Lower lobe of right lung (tissue), 2 donors: ENCODE results near the gene HTT. TPM values are rescaled to one million over a fixed set of nuclear protein-coding genes. Genes with fewer than 3 reads are reported as not detected.
A peak's percentile ranks its signal among the peaks of the same experiment; 100 is the strongest.

Source experiments
- ATAC-seq, 2 donors: fragments of 200-7000 bp; cut with Tn5 transposase; one replicate each; pipeline ENCODE4 v1.9.1; 2020 to 2022; ENCODE audit warnings: mild to moderate bottlenecking in 2 of 2, moderate library complexity in 2 of 2
- DNase-seq: peaks from one replicate; pipeline ENCODE4 v3.0.0-alpha.2; 2020
- H3K27ac ChIP-seq: fragments of 200-600 bp; one replicate; pipeline ENCODE4 v1.8.0; 2022
- H3K27me3 ChIP-seq: fragments of 200-600 bp; one replicate; pipeline ENCODE4 v1.8.0; 2022; ENCODE audit warnings: low read depth
- H3K36me3 ChIP-seq: fragments of 200-600 bp; one replicate; pipeline ENCODE4 v1.8.0; 2022; ENCODE audit warnings: mild to moderate bottlenecking
- H3K4me1 ChIP-seq: fragments of 200-600 bp; one replicate; pipeline ENCODE4 v1.8.0; 2022
- H3K4me3 ChIP-seq: fragments of 200-600 bp; one replicate; pipeline ENCODE4 v1.8.0; 2022; ENCODE audit warnings: mild to moderate bottlenecking
- H3K9me3 ChIP-seq: fragments of 200-600 bp; one replicate; pipeline ENCODE4 v1.8.0; 2022
- CTCF ChIP-seq: fragments of 200-600 bp; IDR thresholded peaks from one replicate; pipeline ENCODE4 v1.8.0; 2022; ENCODE audit warnings: antibody characterized with exemption, mild to moderate bottlenecking
- intact Hi-C: fragments of 100-400 bp; cut with DNase I; formaldehyde crosslinking; loops from one replicate; pipeline ENCODE4 v1.11.0; 2022
- long read RNA-seq: library from polyadenylated mRNA; unstranded; transcript quantifications from one replicate; pipeline ENCODE4 v2.0.0, GENCODE V29; 2021
- total RNA-seq: library from RNA; stranded (reverse); fragmentation: NEBNext Ultra II Directional; extraction: Animal tissue kit (Norgen Biotek cat#: 25700); gene quantifications from one replicate; pipeline ENCODE4 v1.2.1, GENCODE V29; 2021
- donor health status: DM: no; HTN: yes; CAD: no; lungs with severe emphysema.

HTT gene
- 73.1 TPM for total RNA-seq
- long read RNA-seq, partial matches to known transcripts = 29 of 72 reads
- long read RNA-seq, other reads (novel, unspliced or antisense) = 43 of 72 reads

GRCh38 chr4:3074078-3074845 lies at the start of gene HTT, which contains the start of gene HTT-AS:
Gene HTT, plus strand, starts transcription at chr4:3074681. Its CDS starts 145 bp downstream, at chr4:3074826.
Gene HTT-AS, minus strand, starts transcription at chr4:3074538.
- peak; percentile 15 for TF ChIP-seq CTCF
- Histone ChIP-seq H3K36me3 (no peaks in the 10 kb centered on the region), H3K4me1 (peaks cover 20% of the 10 kb centered on the region), H3K4me3 (peak within 1 kb of the TSS; percentile 90), H3K27ac (peak within 1 kb of the TSS; percentile 92), H3K27me3 (no peaks in the 10 kb centered on the region), H3K9me3 (no peaks in the 10 kb centered on the region)
- ATAC-seq = peak; percentile 95 to 96
- DNase-seq = peak; percentile 96
- intact Hi-C loops = no loop called here

GRCh38 chr4:3025881-3026280 lies 48.6 kb upstream of the HTT start:
- TF ChIP-seq CTCF = no peak
- Histone ChIP-seq H3K4me1 (no peaks in the 10 kb centered on the region), H3K27ac (no peak overlapping the region), H3K4me3 (no peak overlapping the region), H3K36me3 (no peaks in the 10 kb centered on the region), H3K9me3 (no peaks in the 10 kb centered on the region), H3K27me3 (no peaks in the 10 kb centered on the region)
- no peak for ATAC-seq
- intact Hi-C loops = no loop called here
- no peak for DNase-seq

GRCh38 chr4:3026540-3026939 lies 47.9 kb upstream of the HTT start:
- Histone ChIP-seq H3K27ac (no peak overlapping the region), H3K4me1 (no peaks in the 10 kb centered on the region), H3K4me3 (no peak overlapping the region), H3K9me3 (no peaks in the 10 kb centered on the region), H3K27me3 (no peaks in the 10 kb centered on the region), H3K36me3 (no peaks in the 10 kb centered on the region)
- ATAC-seq (no peak), DNase-seq (no peak)
- intact Hi-C loops = no loop called here
- no peak for TF ChIP-seq CTCF

- no peak for DNase-seq
- no peaks in the 10 kb centered on the region for H3K4me1 ChIP-seq
- H3K27ac ChIP-seq = no peak overlapping the region
- no peak for ATAC-seq
- H3K4me3 ChIP-seq = no peak overlapping the region
- TF ChIP-seq CTCF = no peak
- no peaks in the 10 kb centered on the region for H3K36me3 ChIP-seq
- no peaks in the 10 kb centered on the region for H3K27me3 ChIP-seq
- H3K9me3 ChIP-seq = no peaks in the 10 kb centered on the region
- intact Hi-C loops = no loop called here
Observed at GRCh38 chr4:3029464-3029863, 45.0 kb upstream of the HTT start.

- ATAC-seq (peak; percentile 21 to 28), DNase-seq (no peak)
- H3K9me3 ChIP-seq = no peaks in the 10 kb centered on the region
- no peaks in the 10 kb centered on the region for H3K36me3 ChIP-seq
- H3K4me1 ChIP-seq = no peaks in the 10 kb centered on the region
- H3K4me3 ChIP-seq = no peak overlapping the region
- H3K27ac ChIP-seq = no peak overlapping the region
- H3K27me3 ChIP-seq = no peaks in the 10 kb centered on the region
- intact Hi-C loops = no loop called here
- no peak for TF ChIP-seq CTCF
Observed at GRCh38 chr4:3030566-3031356, 43.7 kb upstream of the HTT start.
